Left renal cortex interstitium (tissue), 4 donors: ENCODE results near the gene DHRS3. TPM values are rescaled to one million over a fixed set of nuclear protein-coding genes. Genes with fewer than 3 reads are reported as not detected.

ENCODE experiments used
- DNase-seq, 4 donors: peaks; one replicate each; pipeline ENCODE4 v3.0.0-alpha.2; 2013; ENCODE audit warnings: low read depth in 4 of 4, low spot score in 2 of 4, missing footprints in 1 of 4
- polyA plus RNA-seq, 4 donors: library from polyadenylated mRNA; unstranded; fragments of 120-200 nt; gene quantifications; one replicate each; pipeline ENCODE4 v1.2.1, GENCODE V29; 2013; ENCODE audit not compliant: insufficient read length in 4 of 4

The DHRS3 gene
- polyA plus RNA-seq, 4 donors: 74.3 to 101 (median 86.1) TPM

GRCh38 chr1:12618661-12618964, 603 bp upstream of the DHRS3 start:
- DNase-seq: no peak

GRCh38 chr1:12617511-12617900, 504 bp downstream of the DHRS3 start:
- no peak for DNase-seq

DNA sequence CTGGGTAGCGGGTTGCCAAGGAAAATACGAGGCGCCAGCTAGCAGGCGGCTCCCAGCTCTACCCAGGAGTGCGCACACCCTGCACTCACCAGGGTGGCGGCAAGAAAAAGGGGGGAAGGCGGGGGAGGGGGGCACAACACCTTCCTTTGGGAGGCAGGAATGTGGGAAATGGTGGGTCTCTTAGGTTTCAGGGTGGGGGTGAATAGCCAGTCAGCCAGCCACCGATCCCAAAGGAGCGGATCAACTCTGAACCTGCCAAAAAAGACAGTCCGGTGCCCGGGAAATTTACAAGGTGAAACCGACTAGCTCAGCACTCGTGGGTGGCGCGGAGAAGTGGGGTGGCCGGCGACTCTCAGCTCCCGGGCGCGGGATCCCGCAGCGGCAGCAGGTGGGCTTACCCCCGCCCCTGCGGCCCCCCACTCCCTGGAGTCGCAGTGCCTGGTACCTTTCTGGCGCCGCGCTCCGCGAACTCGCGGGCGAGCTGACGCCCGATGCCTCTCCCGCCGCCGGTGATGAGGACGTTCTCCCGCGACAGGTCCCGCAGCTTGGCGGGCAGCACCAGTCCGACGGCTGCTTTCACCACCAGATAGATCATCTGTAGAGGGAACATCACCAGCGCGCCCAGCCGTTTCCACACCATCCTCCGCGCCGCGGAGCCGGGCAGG, 1.2 kb downstream of the DHRS3 start:
- no peak for DNase-seq

- no peak for DNase-seq
Observed at GRCh38 chr1:12615865-12616708, 1.9 kb downstream of the DHRS3 start.

DNA sequence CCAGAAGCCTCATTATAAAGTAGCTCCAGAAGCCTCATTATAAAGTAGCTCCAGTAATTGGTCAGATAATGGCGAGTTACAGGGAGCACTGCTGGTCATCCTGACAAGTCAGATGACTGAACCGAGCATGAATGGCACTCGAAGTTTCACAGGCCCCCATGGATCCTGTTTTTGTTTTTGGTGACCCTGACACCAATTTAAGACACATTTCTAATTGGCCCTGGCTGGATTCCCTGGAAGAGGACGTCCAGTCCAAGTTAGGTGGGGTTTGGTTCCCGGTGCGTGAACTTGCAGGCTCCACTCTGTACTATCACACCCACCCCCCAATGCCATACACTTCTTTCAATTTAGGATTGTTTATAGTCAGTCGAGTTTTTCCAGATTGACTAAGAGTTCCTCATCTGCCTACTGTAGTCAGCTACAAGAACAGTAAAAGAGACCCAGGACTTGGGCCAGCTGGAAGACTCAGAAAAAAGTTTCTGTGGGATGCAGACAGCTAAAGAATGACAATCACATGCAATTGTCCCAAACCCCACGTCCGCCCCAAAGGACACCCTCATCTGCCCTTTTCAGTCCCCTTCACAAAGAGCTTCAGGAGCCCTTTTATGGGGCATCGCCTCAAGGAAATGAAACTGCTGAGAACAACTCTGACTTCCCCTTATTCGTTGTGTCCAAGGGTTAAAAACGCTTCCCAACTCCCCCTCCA, 2.7 kb downstream of the DHRS3 start:
- DNase-seq: no peak

DNA sequence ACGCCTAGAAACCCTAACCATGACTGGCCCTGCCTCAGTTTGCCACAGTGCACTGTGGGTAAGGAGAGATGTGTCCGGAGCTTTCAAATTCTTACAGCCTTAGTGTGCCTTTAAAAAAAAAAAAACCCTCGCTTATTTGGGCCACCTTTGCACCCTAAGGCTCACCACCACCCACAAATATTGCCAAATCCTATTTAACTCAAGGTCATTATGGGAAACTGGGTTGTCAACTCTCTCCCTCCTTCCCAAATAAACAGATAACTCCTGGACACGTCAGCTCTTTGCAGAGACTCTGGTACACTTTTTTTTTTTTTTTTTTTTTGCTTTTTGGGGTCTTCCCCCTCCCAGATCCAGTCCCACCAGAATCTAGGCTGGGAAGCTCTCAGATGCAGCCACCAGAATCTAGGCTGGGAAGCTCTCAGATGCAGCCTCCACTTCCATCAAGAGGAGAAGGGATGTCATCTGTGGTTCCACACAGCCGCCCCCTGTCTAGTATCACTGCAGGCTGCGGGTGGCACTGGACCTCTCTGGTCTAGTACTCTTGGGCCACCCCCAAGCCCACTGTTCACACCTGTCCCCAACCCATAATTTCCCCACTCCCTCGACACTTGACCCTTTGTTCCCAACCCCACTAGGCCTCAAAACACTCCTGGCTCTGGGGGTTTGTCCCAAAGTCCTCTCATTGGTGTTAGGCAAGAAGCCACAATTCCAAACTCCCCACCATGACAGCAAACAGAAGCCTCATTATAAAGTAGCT, 3.4 kb downstream of the DHRS3 start:
- no peak for DNase-seq

DNA sequence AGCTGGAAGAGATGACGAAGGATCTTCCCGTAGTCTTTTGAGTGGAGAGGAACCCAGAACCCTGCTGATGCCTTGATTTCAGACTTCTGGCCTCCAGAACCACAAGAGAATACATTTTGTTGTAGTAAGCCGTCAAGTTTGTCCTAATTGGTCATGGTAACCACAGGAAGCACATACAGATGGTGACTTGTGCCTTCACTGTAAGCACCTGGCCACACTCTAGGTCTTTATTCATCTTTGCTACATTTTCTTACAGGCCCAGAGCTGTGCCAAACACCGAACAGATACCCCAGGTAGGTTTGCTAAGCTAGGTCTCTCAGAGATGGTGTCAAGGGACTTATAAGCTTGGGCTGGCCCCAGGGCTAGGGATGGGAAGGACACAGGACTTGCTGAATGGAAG, 4.8 kb downstream of the DHRS3 start:
- DNase-seq: no peak

- no peak for DNase-seq
Observed at GRCh38 chr1:12610941-12611340, 7.1 kb downstream of the DHRS3 start.

DNA sequence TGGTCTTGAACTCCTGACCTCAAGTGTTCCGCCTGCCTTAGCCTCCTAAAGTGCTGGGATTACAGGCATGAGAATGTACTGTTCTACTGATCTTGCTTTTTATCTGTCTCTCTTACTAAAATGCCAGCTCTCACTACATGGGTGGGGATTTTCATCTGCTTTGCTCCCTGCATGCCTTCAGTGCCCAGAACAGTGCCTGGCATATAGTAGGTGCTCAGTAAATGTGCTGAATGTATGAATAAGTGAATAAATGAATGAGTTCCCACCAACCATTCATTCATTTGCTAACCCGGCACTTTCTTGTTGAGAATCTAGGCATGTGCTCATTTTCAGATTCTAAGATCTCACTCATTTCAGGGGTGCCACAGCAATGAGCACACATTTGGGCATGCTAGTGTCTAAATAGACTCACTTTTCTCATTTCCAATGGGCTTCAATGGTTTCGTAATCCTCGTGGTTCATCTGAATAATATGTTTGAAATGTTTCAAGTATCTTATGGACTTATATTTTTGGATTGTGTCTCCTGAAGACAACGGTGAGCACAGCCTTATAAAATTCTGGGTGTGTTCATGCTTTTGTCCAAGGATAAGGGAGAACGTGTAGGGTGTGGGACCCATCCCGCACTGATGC, 7.6 kb downstream of the DHRS3 start:
- DNase-seq: no peak

DNA sequence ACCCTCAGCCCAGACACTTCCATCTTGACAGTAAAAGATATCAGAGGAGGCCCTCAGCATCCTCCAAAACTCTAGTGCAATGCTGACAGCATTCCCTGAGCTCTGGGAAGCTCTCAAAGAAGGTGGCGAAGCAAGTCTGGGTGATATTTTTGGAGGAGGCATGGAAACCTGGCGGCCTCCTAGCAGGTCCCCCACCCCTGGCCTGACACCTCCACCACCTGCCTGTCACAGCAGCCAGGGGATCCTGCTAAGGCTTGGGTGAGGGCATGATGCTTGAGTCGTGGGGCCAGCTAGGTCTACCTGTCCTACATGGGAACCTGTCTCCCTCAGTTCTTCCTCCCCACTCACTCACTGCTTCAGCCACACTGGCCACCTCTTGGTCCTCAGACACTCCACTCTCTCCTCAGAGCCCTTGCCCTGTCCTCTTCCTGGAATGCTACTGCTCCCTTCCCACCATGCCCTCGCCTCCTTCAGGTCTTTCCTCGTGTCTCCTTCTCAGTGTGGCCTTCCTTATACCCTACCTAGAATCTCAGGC, 8.5 kb downstream of the DHRS3 start:
- DNase-seq: no peak

GRCh38 chr1:12608311-12608957, 9.6 kb downstream of the DHRS3 start:
- no peak for DNase-seq

DNA sequence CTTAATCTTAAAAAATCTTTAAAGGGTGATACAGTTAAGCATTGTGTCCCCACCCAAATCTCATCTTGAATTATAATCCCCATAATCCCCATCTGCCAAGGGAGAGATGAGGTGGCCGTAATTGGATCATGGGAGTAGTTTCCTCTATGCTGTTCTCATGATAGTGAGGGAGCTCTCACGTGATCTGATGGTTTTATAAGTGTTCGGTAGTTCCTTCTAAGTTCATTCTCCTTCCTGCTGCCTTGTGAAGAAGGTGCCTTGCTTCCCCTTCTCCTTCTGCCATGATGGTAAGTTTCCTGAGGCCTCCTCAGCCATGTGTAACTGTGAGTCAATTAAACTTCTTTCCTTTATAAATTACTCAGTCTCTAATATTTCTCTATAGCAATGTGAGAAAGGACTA, 10.7 kb downstream of the DHRS3 start:
- no peak for DNase-seq

DNA sequence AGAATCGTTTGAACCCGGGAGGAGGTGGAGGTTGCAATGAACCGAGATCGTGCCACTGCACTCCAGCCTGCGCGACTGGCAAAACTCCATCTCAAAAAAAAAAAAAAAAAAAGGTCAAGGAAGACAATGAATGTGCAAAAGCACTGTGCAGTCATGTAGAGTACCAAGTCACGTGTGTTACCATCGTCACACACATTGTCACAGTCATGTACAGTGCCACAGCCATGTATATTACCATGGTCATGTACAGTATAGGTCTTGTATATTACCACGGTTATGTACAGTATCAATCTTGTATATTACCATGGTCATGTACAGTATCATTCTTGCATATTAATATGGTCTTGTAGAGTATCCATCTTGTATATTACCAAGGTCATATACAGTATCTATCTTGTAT, 13.0 kb downstream of the DHRS3 start:
- DNase-seq: no peak

DNA sequence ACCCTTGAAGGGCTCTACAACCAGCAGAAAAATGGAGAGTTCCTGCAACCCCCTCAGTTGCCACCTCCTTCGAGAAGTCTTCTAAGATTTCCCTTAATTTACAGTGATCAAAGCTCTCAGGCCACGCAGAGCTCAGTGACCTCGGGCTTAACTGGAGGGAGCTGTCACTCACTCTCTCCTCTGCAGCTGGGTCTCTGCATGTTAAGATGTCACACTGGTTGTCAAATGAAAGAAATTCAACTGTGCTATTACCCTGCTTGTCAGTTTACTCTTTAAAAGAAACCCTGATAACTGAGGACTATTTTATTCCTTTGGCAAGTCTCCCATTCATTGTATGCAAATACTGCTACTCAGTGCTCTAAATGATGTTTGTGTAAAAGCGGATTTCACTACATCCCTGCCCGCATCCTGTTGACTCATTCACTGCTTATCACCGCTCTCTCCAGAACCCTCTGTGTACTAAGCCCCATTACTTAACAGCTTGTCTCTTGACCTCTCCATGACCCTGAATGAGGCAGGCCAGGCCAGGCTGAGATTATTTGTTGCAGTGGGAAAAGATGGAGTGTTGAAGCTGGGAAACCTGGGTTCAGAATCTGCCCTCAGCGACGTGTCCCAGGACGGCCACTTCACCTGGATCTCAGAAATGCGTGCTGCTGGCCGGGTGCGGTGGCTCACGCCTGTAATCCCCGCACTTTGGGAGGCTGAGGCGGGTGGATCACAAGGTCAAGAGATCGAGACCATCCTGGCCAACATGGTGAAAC, 13.7 kb downstream of the DHRS3 start:
- no peak for DNase-seq

GRCh38 chr1:12603224-12603623, 14.8 kb downstream of the DHRS3 start:
- no peak for DNase-seq

DNA sequence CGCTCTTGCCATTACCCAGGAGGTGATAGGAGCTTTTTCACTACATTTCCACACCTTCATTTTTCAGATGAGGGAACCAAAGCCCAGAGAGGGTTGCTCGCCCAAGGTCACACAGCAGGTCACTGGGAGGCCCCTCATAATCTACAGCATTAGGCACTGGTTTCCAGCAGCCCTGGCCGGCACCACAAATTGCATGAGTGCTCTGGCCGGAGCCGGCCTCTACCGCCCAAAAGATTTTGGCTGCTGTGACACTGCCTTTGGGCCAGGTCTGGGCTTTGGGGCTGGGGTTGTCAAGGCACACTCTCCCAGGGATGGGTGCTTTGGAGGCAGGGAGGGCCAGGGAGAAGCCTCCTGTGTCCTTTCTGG, 15.4 kb downstream of the DHRS3 start:
- DNase-seq: no peak

GRCh38 chr1:12601700-12602658, 16.0 kb downstream of the DHRS3 start:
- no peak for DNase-seq
